Measurements from ENCODE around the gene ZNF746.

ZNF746 gene

DNA sequence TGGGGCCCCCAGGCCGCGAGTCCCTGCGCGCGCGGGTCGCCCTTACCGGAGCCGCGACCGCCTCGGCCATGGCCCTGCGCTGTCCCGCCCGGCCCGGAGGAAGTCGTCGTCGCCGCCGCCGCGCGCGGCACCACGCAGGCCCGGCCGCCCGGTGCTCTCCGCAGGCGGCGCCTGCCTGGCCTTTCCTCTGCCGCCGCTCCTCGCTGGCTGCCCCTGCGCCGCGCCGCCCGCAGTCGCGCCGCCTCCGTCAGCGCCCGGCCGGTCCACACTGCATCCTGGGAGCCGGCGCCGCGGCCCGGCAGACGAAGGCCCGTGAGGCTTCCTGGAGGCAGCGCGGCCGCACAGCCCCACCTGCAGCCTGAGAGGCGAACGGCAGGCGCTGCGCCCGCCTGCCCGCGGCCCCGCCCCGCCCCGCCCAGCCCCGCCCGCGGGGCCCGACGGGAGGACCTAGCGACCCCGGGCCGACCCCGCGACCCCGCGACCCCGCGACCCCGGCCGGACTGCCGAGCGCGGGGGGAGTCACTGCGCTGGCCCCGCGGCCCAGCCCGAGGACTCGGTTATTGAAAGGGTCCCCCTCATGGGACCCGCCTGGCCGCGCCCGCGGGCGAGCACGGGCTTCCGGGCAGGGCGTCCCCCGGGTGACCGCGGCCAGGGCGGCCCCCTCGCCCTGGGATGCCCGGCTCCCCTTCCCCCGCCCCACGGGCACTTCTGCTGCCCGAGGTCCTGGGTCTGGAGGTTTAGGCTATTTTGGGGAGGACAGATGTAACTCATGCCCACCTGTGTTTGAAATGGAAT is at the start of gene ZNF746:
TSS of gene ZNF746 (minus strand) at position 343 of the 795 bp plus-strand sequence. CDS start at position 70, 273 bp downstream.
- H3K9ac ChIP-seq (ENCODE audit: low read depth, low read length, poor library complexity, severe bottlenecking): peak within 1 kb of the TSS; percentile 79
- TF ChIP-seq, protein P1, sequence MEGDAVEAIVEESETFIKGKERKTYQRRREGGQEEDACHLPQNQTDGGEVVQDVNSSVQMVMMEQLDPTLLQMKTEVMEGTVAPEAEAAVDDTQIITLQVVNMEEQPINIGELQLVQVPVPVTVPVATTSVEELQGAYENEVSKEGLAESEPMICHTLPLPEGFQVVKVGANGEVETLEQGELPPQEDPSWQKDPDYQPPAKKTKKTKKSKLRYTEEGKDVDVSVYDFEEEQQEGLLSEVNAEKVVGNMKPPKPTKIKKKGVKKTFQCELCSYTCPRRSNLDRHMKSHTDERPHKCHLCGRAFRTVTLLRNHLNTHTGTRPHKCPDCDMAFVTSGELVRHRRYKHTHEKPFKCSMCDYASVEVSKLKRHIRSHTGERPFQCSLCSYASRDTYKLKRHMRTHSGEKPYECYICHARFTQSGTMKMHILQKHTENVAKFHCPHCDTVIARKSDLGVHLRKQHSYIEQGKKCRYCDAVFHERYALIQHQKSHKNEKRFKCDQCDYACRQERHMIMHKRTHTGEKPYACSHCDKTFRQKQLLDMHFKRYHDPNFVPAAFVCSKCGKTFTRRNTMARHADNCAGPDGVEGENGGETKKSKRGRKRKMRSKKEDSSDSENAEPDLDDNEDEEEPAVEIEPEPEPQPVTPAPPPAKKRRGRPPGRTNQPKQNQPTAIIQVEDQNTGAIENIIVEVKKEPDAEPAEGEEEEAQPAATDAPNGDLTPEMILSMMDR (conservative IDR thresholded peaks at IDR 0.05; ENCODE audit: low read length): peak; percentile 48
- no peak for TF ChIP-seq EZH2phosphoT487 (IDR thresholded peaks at IDR 0.05; ENCODE audit: borderline replicate concordance)
- peaks cover 24% of the 10 kb centered on the region for H3K4me1 ChIP-seq (ENCODE audit: insufficient read depth, low read length, poor library complexity, severe bottlenecking)
- H3K36me3 ChIP-seq (ENCODE audit: insufficient read depth, low read length): peaks cover 12% of the 10 kb centered on the region; the same call in 1 of the 2 replicates
- H2AFZ ChIP-seq (ENCODE audit: low read length): peak within 1 kb of the TSS; percentile 100
- H3K4me2 ChIP-seq (ENCODE audit: low read depth, low read length, poor library complexity, severe bottlenecking): peak within 1 kb of the TSS; percentile 94
- H4K20me1 ChIP-seq (ENCODE audit: insufficient read depth, low read length, poor library complexity, severe bottlenecking): peaks cover 24% of the 10 kb centered on the region
- H3K4me3 ChIP-seq (ENCODE audit: low read length, poor library complexity, severe bottlenecking): peak within 1 kb of the TSS; percentile 86
- no peaks in the 10 kb centered on the region for H3K9me3 ChIP-seq (ENCODE audit: insufficient read depth, low read depth, low read length)
- H3K27me3 ChIP-seq (ENCODE audit: insufficient read depth, low read length, poor library complexity, severe bottlenecking): no peaks in the 10 kb centered on the region
- no peaks in the 10 kb centered on the region for H3F3A ChIP-seq (ENCODE audit: low read depth)
- no peaks in the 10 kb centered on the region for H3K9me2 ChIP-seq (replicated peaks; ENCODE audit: low read depth, low read length)
- H3K79me2 ChIP-seq (ENCODE audit: insufficient read depth, low read length): peaks cover 26% of the 10 kb centered on the region

DNA sequence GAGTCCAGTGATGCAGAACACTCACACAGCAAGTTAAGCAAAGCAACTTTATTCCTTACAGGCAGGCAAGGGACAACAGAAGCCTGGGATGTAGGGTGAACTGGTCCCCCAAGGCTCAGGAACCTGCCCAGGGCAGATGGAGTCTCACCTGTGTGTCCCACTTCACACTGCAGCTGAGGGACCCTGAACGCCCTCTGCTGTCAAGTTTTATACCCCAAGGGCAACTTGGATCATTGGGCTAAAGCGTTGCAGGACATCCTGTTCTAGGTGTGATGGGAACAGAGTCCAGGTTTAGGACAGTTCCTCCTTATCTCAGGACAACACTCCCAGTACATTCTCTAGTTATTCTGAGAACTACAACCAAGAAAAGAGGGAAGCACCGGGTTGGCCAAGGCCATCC is 49.5 kb upstream of the ZNF746 start:
- Histone ChIP-seq H3K27me3 (ENCODE audit: insufficient read depth, low read length, poor library complexity, severe bottlenecking) (no peaks in the 10 kb centered on the region), H3K9me2 (replicated peaks; ENCODE audit: low read depth, low read length) (no peaks in the 10 kb centered on the region), H3K4me2 (ENCODE audit: low read depth, low read length, poor library complexity, severe bottlenecking) (no peak overlapping the region), H3K9ac (ENCODE audit: low read depth, low read length, poor library complexity, severe bottlenecking) (no peak overlapping the region), H3K79me2 (ENCODE audit: insufficient read depth, low read length) (no peaks in the 10 kb centered on the region), H3K4me3 (ENCODE audit: low read length, poor library complexity, severe bottlenecking) (no peak overlapping the region), H3K4me1 (ENCODE audit: insufficient read depth, low read length, poor library complexity, severe bottlenecking) (no peaks in the 10 kb centered on the region), H3K9me3 (ENCODE audit: insufficient read depth, low read depth, low read length) (no peaks in the 10 kb centered on the region), H3F3A (ENCODE audit: low read depth) (no peaks in the 10 kb centered on the region), H3K36me3 (ENCODE audit: insufficient read depth, low read length) (peaks cover 49% of the 10 kb centered on the region; the same call in 1 of the 2 replicates), H4K20me1 (ENCODE audit: insufficient read depth, low read length, poor library complexity, severe bottlenecking) (no peaks in the 10 kb centered on the region), H2AFZ (ENCODE audit: low read length) (no peak overlapping the region)
- no peak for TF ChIP-seq EZH2phosphoT487 (IDR thresholded peaks at IDR 0.05; ENCODE audit: borderline replicate concordance)
- TF ChIP-seq, protein P1 (conservative IDR thresholded peaks at IDR 0.05; ENCODE audit: low read length): peak; percentile 33

DNA sequence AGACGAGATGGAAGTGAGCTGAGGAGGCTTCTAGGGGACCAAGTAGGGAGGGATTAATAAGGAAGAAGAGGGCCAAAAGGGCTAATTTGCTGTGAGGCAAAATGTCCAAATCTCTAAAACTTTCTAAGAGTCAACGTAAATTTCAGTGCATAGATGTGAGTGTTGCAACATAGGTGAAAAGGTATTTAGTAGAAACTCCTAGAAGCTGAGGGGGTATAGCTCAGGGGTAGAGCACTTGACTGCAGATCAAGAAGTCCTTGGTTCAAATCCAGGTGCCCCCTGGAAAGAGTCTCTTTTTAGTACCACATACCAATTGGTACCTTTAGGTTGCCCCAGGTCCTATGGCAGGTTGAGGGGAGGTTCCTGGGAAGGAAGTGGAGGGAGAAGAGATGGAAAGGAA is 48.7 kb upstream of the ZNF746 start:
- no peak overlapping the region for H3K9ac ChIP-seq (ENCODE audit: low read depth, low read length, poor library complexity, severe bottlenecking)
- H3K79me2 ChIP-seq (ENCODE audit: insufficient read depth, low read length): no peaks in the 10 kb centered on the region
- no peak overlapping the region for H2AFZ ChIP-seq (ENCODE audit: low read length)
- no peak overlapping the region for H3K4me2 ChIP-seq (ENCODE audit: low read depth, low read length, poor library complexity, severe bottlenecking)
- H3K9me3 ChIP-seq (ENCODE audit: insufficient read depth, low read depth, low read length): no peaks in the 10 kb centered on the region
- no peaks in the 10 kb centered on the region for H3K9me2 ChIP-seq (replicated peaks; ENCODE audit: low read depth, low read length)
- H3K36me3 ChIP-seq (ENCODE audit: insufficient read depth, low read length): peaks cover 41% of the 10 kb centered on the region; the same call in 1 of the 2 replicates
- H3K4me1 ChIP-seq (ENCODE audit: insufficient read depth, low read length, poor library complexity, severe bottlenecking): no peaks in the 10 kb centered on the region
- no peak for TF ChIP-seq EZH2phosphoT487 (IDR thresholded peaks at IDR 0.05; ENCODE audit: borderline replicate concordance)
- TF ChIP-seq, protein P1 (conservative IDR thresholded peaks at IDR 0.05; ENCODE audit: low read length): no peak
- no peaks in the 10 kb centered on the region for H3K27me3 ChIP-seq (ENCODE audit: insufficient read depth, low read length, poor library complexity, severe bottlenecking)
- H3F3A ChIP-seq (ENCODE audit: low read depth): no peaks in the 10 kb centered on the region
- no peaks in the 10 kb centered on the region for H4K20me1 ChIP-seq (ENCODE audit: insufficient read depth, low read length, poor library complexity, severe bottlenecking)
- no peak overlapping the region for H3K4me3 ChIP-seq (ENCODE audit: low read length, poor library complexity, severe bottlenecking)

All from Loucy (cell line).